Measurements from ENCODE around the gene RIMBP2.

RIMBP2 gene

GRCh38 chr12:130483616-130484180, 232.4 kb downstream of the RIMBP2 start:
- WGBS, 2 donors (ENCODE audit: extremely low coverage in 2 of 2, insufficient read length in 2 of 2, insufficient replicate concordance in 1 of 2), result no CpG with 5 or more reads among the region's 26 CpGs
- Histone ChIP-seq H3K18ac (ENCODE audit: low read length) (peak overlapping the region; percentile 66), H2BK12ac (ENCODE audit: low read length) (peak overlapping the region; percentile 16), H2AFZ (ENCODE audit: low read length) (no peak overlapping the region), H3K4me3 (ENCODE audit: low read length in 2 of 2) (no peak overlapping the region), H3K4me2 (ENCODE audit: insufficient read depth, low read length, poor library complexity, severe bottlenecking) (no peak overlapping the region), H3K27ac (replicated peaks; ENCODE audit: low read length) (peak overlapping the region; percentile 22), H3K23ac (ENCODE audit: low read depth, low read length, poor library complexity) (peak overlapping the region; percentile 35), H4K8ac (ENCODE audit: low read depth, low read length) (no peak overlapping the region), H4K91ac (ENCODE audit: low read depth, low read length, poor library complexity) (peak overlapping the region; percentile 7), H3K36me3 (replicated peaks in 1 of 2; ENCODE audit: control insufficient read depth in 2 of 2, insufficient read depth in 2 of 2, low read length in 2 of 2) (no peaks in the 10 kb centered on the region), H2BK5ac (ENCODE audit: low read length) (no peak overlapping the region), H3K9me3 (replicated peaks in 1 of 2; ENCODE audit: control insufficient read depth in 2 of 2, insufficient read depth in 1 of 2, low read depth in 1 of 2, low read length in 2 of 2) (peaks cover 0 to 3% of the 10 kb centered on the region in 2 donors), H3K79me1 (ENCODE audit: low read depth, low read length) (no peaks in the 10 kb centered on the region), H2AK5ac (ENCODE audit: low read depth, low read length) (peak overlapping the region; percentile 76), H3K4ac (ENCODE audit: low read length) (no peak overlapping the region), H3K14ac (ENCODE audit: low read length) (peak overlapping the region; percentile 60), H2BK120ac (ENCODE audit: low read depth, low read length) (no peak overlapping the region), H3K4me1 (ENCODE audit: control insufficient read depth in 2 of 2, insufficient read depth in 1 of 2, low read depth in 1 of 2, low read length in 2 of 2) (peaks cover 0 to 11% of the 10 kb centered on the region in 2 donors), H3K27me3 (ENCODE audit: control insufficient read depth in 3 of 3, insufficient read depth in 3 of 3, low read depth in 1 of 3, low read length in 3 of 3) (no peaks in the 10 kb centered on the region), H2BK15ac (ENCODE audit: low read length) (peak overlapping the region; percentile 55), H3K9ac (ENCODE audit: low read depth, low read length, poor library complexity) (no peak overlapping the region)
- no peak for DNase-seq (ENCODE audit: low spot score)

GRCh38 chr12:130482448-130482847, 233.7 kb downstream of the RIMBP2 start:
- no CpG with 5 or more reads among the region's 3 CpGs for WGBS, 2 donors (ENCODE audit: extremely low coverage in 2 of 2, insufficient read length in 2 of 2, insufficient replicate concordance in 1 of 2)
- H2BK15ac ChIP-seq (ENCODE audit: low read length), result no peak overlapping the region

GRCh38 chr12:130481392-130481879, 234.7 kb downstream of the RIMBP2 start:
- Histone ChIP-seq H3K9me3 (replicated peaks in 1 of 2; ENCODE audit: control insufficient read depth in 2 of 2, insufficient read depth in 1 of 2, low read depth in 1 of 2, low read length in 2 of 2) (no peaks in the 10 kb centered on the region), H2AK5ac (ENCODE audit: low read depth, low read length) (no peak overlapping the region), H2BK5ac (ENCODE audit: low read length) (peak overlapping the region; percentile 61), H3K4me1 (ENCODE audit: control insufficient read depth in 2 of 2, insufficient read depth in 1 of 2, low read depth in 1 of 2, low read length in 2 of 2) (peaks cover 0 to 11% of the 10 kb centered on the region in 2 donors), H4K91ac (ENCODE audit: low read depth, low read length, poor library complexity) (no peak overlapping the region), H3K79me1 (ENCODE audit: low read depth, low read length) (no peaks in the 10 kb centered on the region), H3K4me2 (ENCODE audit: insufficient read depth, low read length, poor library complexity, severe bottlenecking) (no peak overlapping the region), H3K23ac (ENCODE audit: low read depth, low read length, poor library complexity) (no peak overlapping the region), H3K18ac (ENCODE audit: low read length) (peak overlapping the region; percentile 72), H2BK12ac (ENCODE audit: low read length) (no peak overlapping the region), H3K9ac (ENCODE audit: low read depth, low read length, poor library complexity) (no peak overlapping the region), H3K36me3 (replicated peaks in 1 of 2; ENCODE audit: control insufficient read depth in 2 of 2, insufficient read depth in 2 of 2, low read length in 2 of 2) (no peaks in the 10 kb centered on the region), H3K4me3 (ENCODE audit: low read length in 2 of 2) (no peak overlapping the region), H3K27ac (replicated peaks; ENCODE audit: low read length) (no peak overlapping the region), H3K14ac (ENCODE audit: low read length) (no peak overlapping the region), H4K8ac (ENCODE audit: low read depth, low read length) (no peak overlapping the region), H2BK120ac (ENCODE audit: low read depth, low read length) (no peak overlapping the region), H2BK15ac (ENCODE audit: low read length) (no peak overlapping the region), H3K27me3 (ENCODE audit: control insufficient read depth in 3 of 3, insufficient read depth in 3 of 3, low read depth in 1 of 3, low read length in 3 of 3) (peaks cover 0 to 14% (median 0%) of the 10 kb centered on the region in 3 experiments), H3K4ac (ENCODE audit: low read length) (no peak overlapping the region), H2AFZ (ENCODE audit: low read length) (no peak overlapping the region)
- no peak for DNase-seq (ENCODE audit: low spot score)
- no CpG with 5 or more reads among the region's 17 CpGs for WGBS, 2 donors (ENCODE audit: extremely low coverage in 2 of 2, insufficient read length in 2 of 2, insufficient replicate concordance in 1 of 2)

More at GRCh38 chr12:130482448-130482847, 233.7 kb downstream of the RIMBP2 start:
- no peaks in the 10 kb centered on the region for H3K79me1 ChIP-seq (ENCODE audit: low read depth, low read length)
- H3K27me3 ChIP-seq (ENCODE audit: control insufficient read depth in 3 of 3, insufficient read depth in 3 of 3, low read depth in 1 of 3, low read length in 3 of 3), result peaks cover 0 to 6% (median 0%) of the 10 kb centered on the region in 3 experiments
- no peak overlapping the region for H3K4me3 ChIP-seq (ENCODE audit: low read length in 2 of 2)
- no peak overlapping the region for H2BK12ac ChIP-seq (ENCODE audit: low read length)
- no peak overlapping the region for H3K27ac ChIP-seq (replicated peaks; ENCODE audit: low read length)
- H3K18ac ChIP-seq (ENCODE audit: low read length), result no peak overlapping the region
- no peak overlapping the region for H2AK5ac ChIP-seq (ENCODE audit: low read depth, low read length)
- no peak overlapping the region for H3K4me2 ChIP-seq (ENCODE audit: insufficient read depth, low read length, poor library complexity, severe bottlenecking)
- H2AFZ ChIP-seq (ENCODE audit: low read length), result no peak overlapping the region
- no peak overlapping the region for H2BK5ac ChIP-seq (ENCODE audit: low read length)
- H4K91ac ChIP-seq (ENCODE audit: low read depth, low read length, poor library complexity), result no peak overlapping the region
- no peak overlapping the region for H2BK120ac ChIP-seq (ENCODE audit: low read depth, low read length)
- no peak overlapping the region for H3K4ac ChIP-seq (ENCODE audit: low read length)
- H3K4me1 ChIP-seq (ENCODE audit: control insufficient read depth in 2 of 2, insufficient read depth in 1 of 2, low read depth in 1 of 2, low read length in 2 of 2), result peaks cover 0 to 11% of the 10 kb centered on the region in 2 donors
- no peaks in the 10 kb centered on the region for H3K36me3 ChIP-seq (replicated peaks in 1 of 2; ENCODE audit: control insufficient read depth in 2 of 2, insufficient read depth in 2 of 2, low read length in 2 of 2)
- no peak overlapping the region for H4K8ac ChIP-seq (ENCODE audit: low read depth, low read length)
- H3K23ac ChIP-seq (ENCODE audit: low read depth, low read length, poor library complexity), result no peak overlapping the region
- peaks cover 0 to 3% of the 10 kb centered on the region in 2 donors for H3K9me3 ChIP-seq (replicated peaks in 1 of 2; ENCODE audit: control insufficient read depth in 2 of 2, insufficient read depth in 1 of 2, low read depth in 1 of 2, low read length in 2 of 2)
- H3K9ac ChIP-seq (ENCODE audit: low read depth, low read length, poor library complexity), result no peak overlapping the region
- H3K14ac ChIP-seq (ENCODE audit: low read length), result no peak overlapping the region
- DNase-seq (ENCODE audit: low spot score), result peak; percentile 53

GRCh38 chr12:130480887-130481286, 235.2 kb downstream of the RIMBP2 start:
- WGBS, 2 donors (ENCODE audit: extremely low coverage in 2 of 2, insufficient read length in 2 of 2, insufficient replicate concordance in 1 of 2), result no CpG with 5 or more reads among the region's 14 CpGs
- no peak overlapping the region for H2BK15ac ChIP-seq (ENCODE audit: low read length)
- H4K91ac ChIP-seq (ENCODE audit: low read depth, low read length, poor library complexity), result peak overlapping the region; percentile 8
- H3K18ac ChIP-seq (ENCODE audit: low read length), result no peak overlapping the region
- H3K9me3 ChIP-seq (replicated peaks in 1 of 2; ENCODE audit: control insufficient read depth in 2 of 2, insufficient read depth in 1 of 2, low read depth in 1 of 2, low read length in 2 of 2), result no peaks in the 10 kb centered on the region
- no peak for DNase-seq (ENCODE audit: low spot score)
- H3K4me1 ChIP-seq (ENCODE audit: control insufficient read depth in 2 of 2, insufficient read depth in 1 of 2, low read depth in 1 of 2, low read length in 2 of 2), result peaks cover 0 to 10% of the 10 kb centered on the region in 2 donors
- no peak overlapping the region for H2AK5ac ChIP-seq (ENCODE audit: low read depth, low read length)
- H2BK5ac ChIP-seq (ENCODE audit: low read length), result no peak overlapping the region
- H3K36me3 ChIP-seq (replicated peaks in 1 of 2; ENCODE audit: control insufficient read depth in 2 of 2, insufficient read depth in 2 of 2, low read length in 2 of 2), result no peaks in the 10 kb centered on the region
- H3K4me3 ChIP-seq (ENCODE audit: low read length in 2 of 2), result no peak overlapping the region
- no peak overlapping the region for H4K8ac ChIP-seq (ENCODE audit: low read depth, low read length)
- H3K27ac ChIP-seq (replicated peaks; ENCODE audit: low read length), result no peak overlapping the region
- H3K9ac ChIP-seq (ENCODE audit: low read depth, low read length, poor library complexity), result no peak overlapping the region
- H3K4ac ChIP-seq (ENCODE audit: low read length), result no peak overlapping the region
- H3K79me1 ChIP-seq (ENCODE audit: low read depth, low read length), result no peaks in the 10 kb centered on the region
- H3K14ac ChIP-seq (ENCODE audit: low read length), result no peak overlapping the region
- H3K23ac ChIP-seq (ENCODE audit: low read depth, low read length, poor library complexity), result no peak overlapping the region
- H2BK12ac ChIP-seq (ENCODE audit: low read length), result no peak overlapping the region
- H2AFZ ChIP-seq (ENCODE audit: low read length), result no peak overlapping the region
- H3K4me2 ChIP-seq (ENCODE audit: insufficient read depth, low read length, poor library complexity, severe bottlenecking), result no peak overlapping the region
- peak overlapping the region; percentile 74 for H2BK120ac ChIP-seq (ENCODE audit: low read depth, low read length)
- H3K27me3 ChIP-seq (ENCODE audit: control insufficient read depth in 3 of 3, insufficient read depth in 3 of 3, low read depth in 1 of 3, low read length in 3 of 3), result peaks cover 0 to 20% (median 0%) of the 10 kb centered on the region in 3 experiments

Measured in neuronal stem cell (in vitro differentiated cells).